K562 (cell line): Measurements from ENCODE around the gene CEMIP2. TPM values are rescaled to one million over a fixed set of nuclear protein-coding genes. Genes with fewer than 3 reads are reported as not detected.

ENCODE experiments used
- ATAC-seq: fragments of 200-7000 bp; cut with Tn5 transposase; 3 replicates; pipeline ENCODE4 v1.9.1; 2020; ENCODE audit warnings: moderate library complexity
- BruUV-seq: library from RNA; stranded (reverse); fragments of 400-500 nt; replicated peaks from 2 replicates; lab custom pipeline; 2021; lab: Mats Ljungman, UMichigan
- CTCF ChIA-PET: fragments of 300-600 bp; formaldehyde crosslinking; extraction: SDS; loops from one replicate; lab custom pipeline; 2021; ENCODE audit warnings: low intra/inter-chr PET ratio; lab: Yijun Ruan, JAX
- POLR2A ChIA-PET: fragments of 300-600, 350-650 bp; sonication (Branson Sonifier 250); formaldehyde crosslinking; extraction: SDS; loops from one replicate; lab custom pipeline; 2021; ENCODE audit warnings: antibody characterized with exemption, inconsistent platforms; lab: Yijun Ruan, JAX
- DNase-seq, 4 experiments: peaks; one replicate each; pipeline versions ENCODE4 v3.0.0 to v3.0.0-alpha.2; 2011 to 2018; ENCODE audit warnings: low spot score in 3 of 4, mixed read lengths in 3 of 4; ENCODE audit errors: extremely low read depth in 1 of 4
- FAIRE-seq: peaks from 2 replicates; lab custom pipeline; 2011; peaks lifted over from hg19 to GRCh38; lab: Jason Lieb, UNC
- H2AFZ ChIP-seq: 2 replicates; pipeline ENCODE4 v1.6.0; 2011; ENCODE audit warnings: low read depth, low read length, control low read depth, inconsistent platforms
- H3K27ac ChIP-seq: fragments of 200-600 bp; 3 replicates; pipeline ENCODE4 v1.8.0; 2011; ENCODE audit warnings: low read depth, mild to moderate bottlenecking, control low read depth, inconsistent platforms, low read length, moderate library complexity, mixed read lengths; ENCODE audit errors: extremely low read depth
- H3K27me3 ChIP-seq, 2 experiments: fragments of 300-600 bp in 1 of 2; 2 replicates in 1 of 2; 3 replicates in 1 of 2; pipeline versions ENCODE4 v1.6.0 to v1.8.0; 2011; ENCODE audit warnings: inconsistent platforms in 2 of 2, low read length in 2 of 2, mild to moderate bottlenecking in 1 of 2, mixed read lengths in 1 of 2, moderate library complexity in 1 of 2; ENCODE audit not compliant: control insufficient read depth in 2 of 2, insufficient read depth in 2 of 2
- H3K36me3 ChIP-seq: fragments of 300-600 bp; 3 replicates; pipeline ENCODE4 v1.8.0; 2011; ENCODE audit warnings: mild to moderate bottlenecking, low read length, inconsistent platforms; ENCODE audit not compliant: control insufficient read depth, insufficient read depth
- H3K4me1 ChIP-seq, 2 experiments: fragments of 200-600 bp in 1 of 2; replicated peaks in 1 of 2; 2 replicates in 1 of 2; 3 replicates in 1 of 2; pipeline versions ENCODE4 v1.5.1 to v1.8.0; 2011; ENCODE audit warnings: inconsistent platforms in 2 of 2, low read length in 2 of 2, mild to moderate bottlenecking in 1 of 2, mixed read lengths in 1 of 2, moderate library complexity in 1 of 2; ENCODE audit not compliant: control insufficient read depth in 2 of 2, insufficient read depth in 2 of 2
- H3K4me2 ChIP-seq: 2 replicates; pipeline ENCODE4 v1.6.1; 2011; ENCODE audit warnings: low read length, control low read depth, inconsistent platforms, mixed read lengths; ENCODE audit not compliant: insufficient read depth
- H3K4me3 ChIP-seq: fragments of 200-600 bp; sonication (generic), shearing (Covaris generic); 2 replicates; pipeline ENCODE4 v1.5.1; 2016; ENCODE audit warnings: control low read depth, inconsistent platforms
- H3K79me2 ChIP-seq: fragments of 200-600 bp; 3 replicates; pipeline ENCODE4 v1.8.0; 2011; ENCODE audit warnings: low read length, inconsistent platforms; ENCODE audit not compliant: control insufficient read depth, insufficient read depth
- H3K9ac ChIP-seq, 2 experiments: 2 replicates each; pipeline versions ENCODE4 v1.6.0 to v1.6.1; 2011; ENCODE audit warnings: low read depth in 2 of 2, low read length in 2 of 2, control low read depth in 1 of 2, inconsistent platforms in 1 of 2, mild to moderate bottlenecking in 1 of 2, mixed read lengths in 1 of 2; ENCODE audit not compliant: insufficient read depth in 1 of 2
- H3K9me1 ChIP-seq: one replicate; pipeline ENCODE4 v1.6.0; 2011; ENCODE audit warnings: inconsistent platforms, mild to moderate bottlenecking, low read length, moderate library complexity; ENCODE audit not compliant: control insufficient read depth, insufficient read depth
- H3K9me3 ChIP-seq: replicated peaks from 2 replicates; pipeline ENCODE4 v1.5.1; 2011; ENCODE audit warnings: low read depth, low read length, inconsistent platforms; ENCODE audit not compliant: control insufficient read depth, insufficient read depth
- H4K20me1 ChIP-seq: replicated peaks from 2 replicates; pipeline ENCODE4 v1.6.1; 2011; ENCODE audit warnings: low read length, inconsistent platforms, mixed read lengths; ENCODE audit not compliant: control insufficient read depth, insufficient read depth
- MIER1 ChIP-seq: fragments of 450-650 bp; IDR thresholded peaks from 2 replicates; pipeline ENCODE4 v1.6.1; 2016; ENCODE audit warnings: antibody characterized with exemption, mild to moderate bottlenecking, low read depth
- POLR2B ChIP-seq: fragments of 450-650 bp; IDR thresholded peaks from 2 replicates; pipeline ENCODE4 v1.6.1; 2018; ENCODE audit warnings: low read depth; ENCODE audit not compliant: partially characterized antibody
- WGBS: fragments of 100-300 bp; shearing (Covaris generic); methylation state at CpG from one replicate; pipeline ENCODE4 v1.1.6; 2016; ENCODE audit warnings: low coverage, mixed read lengths; ENCODE audit not compliant: insufficient coverage; ENCODE audit errors: missing lambda C conversion rate; 5-methylcytosine and 5-hydroxymethylcytosine counted together
- in situ Hi-C: fragments of 300-500 bp; cut with MboI; formaldehyde crosslinking; loops from 4 replicates; pipeline ENCODE4 v1.15.0; 2018; ENCODE audit warnings: inconsistent platforms, mixed read lengths
- intact Hi-C: fragments of 100-400 bp; cut with micrococcal nuclease; formaldehyde crosslinking; loops from 2 replicates; pipeline ENCODE4 v1.14.2; 2022
- polyA plus RNA-seq, 8 experiments: library from polyadenylated mRNA; depleted of rRNA in 4 of 8; stranded (reverse) in 5 of 8; unstranded in 3 of 8; fragments of >200 nt; fragmentation: Nextera tagmentation in 2 of 8; fragmentation: Illumina TruSeq in 1 of 8; extraction: Ambion mirVana in 2 of 8; extraction: Trizol in 1 of 8; gene quantifications; 2 replicates each; pipeline versions ENCODE4 v1.2.1 to v1.2.3, GENCODE V29; 2011 to 2014; ENCODE audit warnings: inconsistent platforms in 1 of 8, missing spikeins in 1 of 8
- total RNA-seq, 7 experiments: library from RNA; depleted of rRNA in 6 of 7; stranded (reverse); fragments of >200 nt in 6 of 7; fragmentation: Illumina TruSeq in 2 of 7; extraction: Trizol in 2 of 7; gene quantifications; 2 replicates each; pipeline versions ENCODE4 v1.2.1 to v1.2.3, GENCODE V29; 2011 to 2021; ENCODE audit warnings: low replicate concordance in 1 of 7
- TF ChIP-seq, protein P1 (sequence below): conservative IDR thresholded peaks from 2 replicates; pipeline ENCODE4 v1.6.1; 2011; ENCODE audit warnings: low read depth, mild to moderate bottlenecking, low read length; ENCODE audit not compliant: control insufficient read depth

The CEMIP2 gene
- total and polyA plus RNA-seq, 9 of the 15 experiments (the other 6 are each of a cell fraction or from before 2014, with no cell fraction given): 5.4 to 29.9 (median 14.2) TPM

DNA sequence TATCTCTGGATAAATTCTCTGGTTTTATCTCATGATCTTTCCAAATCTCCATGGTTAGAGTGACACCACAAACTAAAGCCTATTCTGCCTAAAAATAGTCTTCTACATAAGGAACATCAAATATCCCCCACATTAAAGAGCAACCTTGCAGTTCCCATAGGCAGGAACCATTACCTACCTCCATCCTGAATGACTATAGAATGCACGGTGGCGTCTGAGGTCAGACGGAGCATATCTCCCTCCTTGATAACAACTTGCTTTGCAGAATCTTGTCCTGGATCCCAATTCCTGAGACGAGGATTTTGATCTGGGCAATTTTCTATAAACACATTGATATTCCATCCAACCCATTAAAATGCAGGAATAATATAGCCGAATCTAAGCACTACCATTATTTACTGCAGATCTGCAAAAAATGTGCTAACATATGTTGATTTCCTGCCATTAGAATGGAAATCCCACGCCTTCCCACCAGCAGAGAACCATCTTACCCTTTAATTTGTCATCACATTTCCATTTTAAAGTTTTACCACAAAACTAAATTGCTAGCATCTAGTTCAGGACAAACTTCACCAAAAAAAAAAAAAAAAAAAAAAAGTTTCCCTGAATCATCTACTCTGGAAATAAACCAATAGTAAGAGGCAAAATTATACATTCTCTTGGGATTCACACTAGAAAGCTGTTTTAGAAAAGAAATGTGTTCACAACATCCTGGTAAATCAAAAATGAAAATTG, 22.1 kb downstream of the CEMIP2 start:
- no TSS peak for BruUV-seq
- H3K79me2 ChIP-seq: peaks cover 2% of the 10 kb centered on the region
- H3K4me1 ChIP-seq: peaks cover 0 to 15% of the 10 kb centered on the region in 2 experiments; a peak in 4 of 5 replicates
- H3K36me3 ChIP-seq: peaks cover 6% of the 10 kb centered on the region; the same call in 1 of the 3 replicates
- no peaks in the 10 kb centered on the region for H3K27me3 ChIP-seq
- no peaks in the 10 kb centered on the region for H3K9me3 ChIP-seq
- H4K20me1 ChIP-seq: no peaks in the 10 kb centered on the region
- H2AFZ ChIP-seq: no peak overlapping the region
- H3K9ac ChIP-seq: no peak overlapping the region
- WGBS: 55% methylated on average over 6 of the region's 6 CpGs
- H3K4me2 ChIP-seq: no peak overlapping the region
- POLR2A ChIA-PET: no interaction called here
- no peak overlapping the region for H3K27ac ChIP-seq
- in situ Hi-C loops (no loop called here), intact Hi-C loops (no loop called here)
- no peak overlapping the region for H3K4me3 ChIP-seq
- no peak for TF ChIP-seq POLR2B
- TF ChIP-seq, protein P1, sequence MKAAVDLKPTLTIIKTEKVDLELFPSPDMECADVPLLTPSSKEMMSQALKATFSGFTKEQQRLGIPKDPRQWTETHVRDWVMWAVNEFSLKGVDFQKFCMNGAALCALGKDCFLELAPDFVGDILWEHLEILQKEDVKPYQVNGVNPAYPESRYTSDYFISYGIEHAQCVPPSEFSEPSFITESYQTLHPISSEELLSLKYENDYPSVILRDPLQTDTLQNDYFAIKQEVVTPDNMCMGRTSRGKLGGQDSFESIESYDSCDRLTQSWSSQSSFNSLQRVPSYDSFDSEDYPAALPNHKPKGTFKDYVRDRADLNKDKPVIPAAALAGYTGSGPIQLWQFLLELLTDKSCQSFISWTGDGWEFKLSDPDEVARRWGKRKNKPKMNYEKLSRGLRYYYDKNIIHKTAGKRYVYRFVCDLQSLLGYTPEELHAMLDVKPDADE: no peak
- no peak for TF ChIP-seq MIER1
- FAIRE-seq (no peak), ATAC-seq (no peak), DNase-seq (no peak)
- H3K9me1 ChIP-seq: no peaks in the 10 kb centered on the region
- CTCF ChIA-PET: no interaction called here
